ENCODE results near the gene MED27.

The MED27 gene

DNA sequence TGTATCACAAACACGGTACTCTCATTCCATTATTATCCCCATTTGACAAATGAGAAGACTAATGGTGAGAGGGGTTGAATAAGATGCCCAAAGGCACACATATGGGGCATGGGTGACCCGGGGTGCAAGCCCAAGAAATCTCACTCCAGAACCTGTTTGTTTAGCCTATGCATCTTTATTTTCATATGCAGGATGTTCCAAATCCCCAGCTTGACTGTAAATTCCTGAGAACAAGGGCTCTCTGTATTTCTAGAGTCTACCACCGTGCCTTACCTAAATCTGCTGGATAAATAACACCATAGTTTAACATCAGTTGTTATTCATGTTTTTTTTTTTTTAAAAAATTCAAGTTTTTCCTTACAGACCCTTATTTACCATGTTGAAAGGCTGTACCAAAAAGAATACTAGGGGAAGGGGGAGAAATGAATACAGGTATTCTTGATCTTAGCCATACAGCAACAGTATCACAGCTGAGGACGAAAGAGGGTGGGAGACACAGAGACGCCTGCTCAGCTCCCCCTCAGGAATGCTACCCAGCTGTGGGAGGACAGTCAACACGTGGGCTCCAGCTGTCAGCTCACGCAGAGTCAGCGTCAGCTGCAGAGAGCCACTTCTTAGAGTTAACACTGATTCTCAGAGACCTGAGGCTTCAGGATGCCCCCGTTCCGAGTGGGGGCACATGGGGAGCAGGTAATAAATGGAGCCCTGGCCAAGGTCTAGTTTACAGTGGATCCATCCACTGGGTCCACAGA, 86.6 kb downstream of the MED27 start:
- DNase-seq: no peak

DNA sequence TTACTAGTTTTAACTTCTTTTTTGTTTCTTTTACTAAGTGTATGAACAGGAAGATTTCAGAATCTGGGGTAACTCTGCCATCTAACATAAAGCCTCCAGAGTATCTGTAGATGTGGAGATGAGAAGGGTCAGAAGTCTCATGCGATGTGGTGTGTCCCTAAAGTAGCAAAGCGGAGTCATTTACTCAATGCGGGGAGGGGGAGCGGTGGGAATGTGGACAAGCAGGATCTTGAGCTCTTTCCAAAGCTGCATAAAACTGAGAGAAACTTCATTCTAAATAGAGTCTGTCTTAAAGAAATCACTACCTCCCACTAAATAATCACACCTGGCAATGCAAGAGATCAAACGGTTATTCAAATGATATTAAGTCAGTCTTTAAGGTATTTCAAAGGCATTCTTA, 92.4 kb downstream of the MED27 start:
- no peak for DNase-seq

GRCh38 chr9:131986576-131986975, 93.1 kb downstream of the MED27 start:
- DNase-seq: no peak

DNA sequence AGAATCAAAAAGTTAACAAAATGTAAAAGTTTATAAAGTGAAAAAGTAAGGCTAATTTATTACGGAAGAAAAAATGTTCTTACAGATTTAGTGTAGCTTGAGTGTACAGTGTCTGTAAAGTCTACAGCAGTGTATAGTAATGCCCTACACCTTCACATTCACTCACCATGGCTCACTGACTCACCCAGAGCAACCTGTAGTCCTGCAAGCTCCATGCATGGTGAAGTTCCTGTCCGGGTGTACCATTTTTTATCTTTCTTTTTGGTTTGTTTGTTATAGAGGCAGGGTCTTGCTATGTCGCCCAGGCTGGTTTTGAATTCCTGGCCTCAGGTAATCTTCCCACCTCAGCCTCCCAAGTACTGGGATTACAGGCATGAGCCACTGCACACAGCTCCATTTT, 93.6 kb downstream of the MED27 start:
- DNase-seq: no peak

GRCh38 chr9:131984564-131984963, 95.1 kb downstream of the MED27 start:
- DNase-seq: no peak

DNA sequence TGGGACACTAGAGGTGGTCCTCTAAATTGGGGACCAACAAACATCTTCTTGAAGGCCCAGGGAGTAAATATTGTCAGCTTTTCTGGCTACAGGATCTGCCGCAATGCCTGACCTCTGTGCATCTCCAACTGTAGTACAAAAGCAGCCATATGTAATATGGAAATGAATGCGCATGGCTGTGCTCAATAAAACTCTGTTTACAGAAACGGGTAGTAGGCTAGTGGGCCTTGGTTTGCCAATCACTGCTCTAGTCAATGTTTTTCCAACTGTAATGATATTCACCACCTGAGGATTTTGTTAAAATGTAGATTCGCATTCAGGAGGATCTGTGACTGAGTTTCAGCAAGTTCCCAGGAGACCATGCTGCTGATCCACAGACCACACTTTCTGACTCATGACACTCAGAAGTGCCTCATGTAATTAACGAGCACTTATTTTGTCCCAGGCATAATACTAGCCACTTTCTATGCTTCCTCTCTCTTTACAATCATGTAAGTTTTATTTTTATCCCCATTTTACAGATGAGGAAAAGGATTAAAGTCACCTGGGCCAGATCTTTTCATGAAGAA, 96.9 kb downstream of the MED27 start:
- DNase-seq: no peak

- DNase-seq: no peak
Observed at GRCh38 chr9:131982102-131982501, 97.6 kb downstream of the MED27 start.

GRCh38 chr9:131981116-131981776, 98.4 kb downstream of the MED27 start:
- no peak for DNase-seq

DNA sequence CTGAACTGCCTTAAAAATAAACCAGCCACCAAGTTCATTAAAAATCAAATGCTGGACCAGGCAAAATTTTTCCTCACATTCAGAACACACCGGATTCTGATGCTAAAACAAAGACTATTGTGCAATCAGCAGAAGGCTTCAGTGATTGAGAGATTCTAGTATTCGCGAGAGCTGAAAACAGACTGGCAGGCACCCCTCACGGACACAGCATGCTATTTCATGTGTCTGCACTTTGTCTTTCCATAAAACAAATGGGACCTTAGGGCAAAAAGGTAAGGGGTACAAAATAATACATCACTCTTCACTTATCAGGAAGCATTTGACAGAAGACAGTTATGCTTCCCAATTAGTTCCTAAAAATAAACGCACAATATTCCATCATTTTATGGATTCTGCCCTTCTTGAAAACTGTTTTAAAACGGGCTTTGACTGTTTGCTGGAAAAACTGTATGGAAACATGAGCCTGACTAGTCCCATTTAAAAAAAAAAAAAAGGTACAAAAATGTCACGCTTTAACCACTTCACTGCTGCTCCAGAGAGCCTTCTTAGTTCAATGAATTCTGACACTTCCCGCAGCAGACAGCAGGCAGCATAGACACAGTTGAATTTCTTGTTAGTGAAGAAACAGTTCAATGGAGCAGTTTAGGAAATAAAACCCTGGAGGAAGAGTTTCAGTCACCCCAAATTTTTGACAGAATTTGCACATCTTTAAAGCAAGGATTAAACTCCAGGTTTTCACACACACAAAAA, 99.2 kb downstream of the MED27 start:
- no peak for DNase-seq

GRCh38 chr9:131977109-131977838, 102.4 kb downstream of the MED27 start:
- DNase-seq: no peak

GRCh38 chr9:131976157-131977108, 103.2 kb downstream of the MED27 start:
- no peak for DNase-seq

GRCh38 chr9:131972889-131973288, 106.8 kb downstream of the MED27 start:
- DNase-seq: no peak

GRCh38 chr9:131971482-131972074, 108.1 kb downstream of the MED27 start:
- DNase-seq: no peak

DNA sequence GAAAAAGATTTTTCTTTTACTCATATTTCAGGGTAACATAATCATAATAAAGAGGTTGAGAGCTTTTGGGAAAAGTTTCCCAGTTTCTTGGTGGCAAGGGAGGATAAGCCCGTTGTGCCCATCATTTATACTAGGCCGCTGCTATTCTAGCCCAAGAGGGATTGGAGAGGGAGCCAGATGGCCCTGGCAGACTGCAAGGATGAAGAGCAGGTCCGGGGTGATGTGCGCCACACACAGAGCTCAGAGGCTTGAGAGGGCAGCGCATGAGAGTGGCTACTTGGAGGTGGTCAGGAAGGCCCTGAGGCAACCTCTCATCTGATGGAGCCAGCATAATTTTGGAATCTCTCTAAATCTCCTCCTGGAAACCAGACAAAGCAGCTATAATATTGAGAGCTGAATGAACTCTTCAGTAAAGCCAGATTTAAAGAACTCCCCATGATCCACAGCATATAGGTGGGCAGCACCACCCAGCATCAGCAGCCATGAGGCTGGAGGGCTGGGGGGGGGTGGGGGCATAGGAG, 110.1 kb downstream of the MED27 start:
- no peak for DNase-seq

DNA sequence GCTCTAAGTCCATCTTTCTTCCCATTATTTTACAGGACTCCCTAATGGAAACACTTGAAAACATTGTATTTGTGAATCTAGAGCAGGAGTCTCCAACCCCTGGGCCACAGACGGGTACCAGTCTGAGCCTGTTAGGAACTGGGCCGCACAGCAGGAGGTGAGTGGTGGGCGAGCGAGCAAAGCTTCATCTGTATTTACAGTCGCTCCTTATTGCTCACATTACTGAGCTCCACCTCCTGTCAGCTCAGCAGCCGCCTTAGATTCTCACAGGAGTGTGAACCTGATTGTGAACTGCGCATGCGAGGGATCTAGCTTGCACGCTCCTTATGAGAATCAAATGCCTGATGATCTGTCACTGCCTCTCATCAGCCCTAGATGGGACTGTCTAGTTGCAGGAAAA, 111.0 kb downstream of the MED27 start:
- DNase-seq: no peak

GRCh38 chr9:131965841-131966240, 113.8 kb downstream of the MED27 start:
- no peak for DNase-seq

DNA sequence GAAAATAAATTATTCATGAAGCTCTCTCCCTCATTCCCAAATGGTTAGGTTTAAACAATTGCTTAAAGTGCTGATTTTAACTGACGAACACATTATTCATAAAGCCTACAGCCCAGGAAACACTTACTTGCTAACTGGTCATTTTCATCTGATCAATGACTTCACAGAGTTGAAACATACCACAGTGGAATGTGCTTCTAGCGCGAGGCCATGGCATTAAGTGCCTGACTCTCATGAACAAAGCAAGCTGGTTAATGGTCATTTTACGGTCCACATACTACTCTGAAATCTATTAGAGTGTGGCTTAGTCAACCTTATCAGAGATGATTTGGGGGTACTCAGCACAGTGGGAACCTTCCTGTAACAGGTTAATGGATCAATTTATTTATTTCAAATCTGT, 114.6 kb downstream of the MED27 start:
- no peak for DNase-seq

- DNase-seq: no peak
Observed at GRCh38 chr9:131963072-131964030, 116.3 kb downstream of the MED27 start.

DNA sequence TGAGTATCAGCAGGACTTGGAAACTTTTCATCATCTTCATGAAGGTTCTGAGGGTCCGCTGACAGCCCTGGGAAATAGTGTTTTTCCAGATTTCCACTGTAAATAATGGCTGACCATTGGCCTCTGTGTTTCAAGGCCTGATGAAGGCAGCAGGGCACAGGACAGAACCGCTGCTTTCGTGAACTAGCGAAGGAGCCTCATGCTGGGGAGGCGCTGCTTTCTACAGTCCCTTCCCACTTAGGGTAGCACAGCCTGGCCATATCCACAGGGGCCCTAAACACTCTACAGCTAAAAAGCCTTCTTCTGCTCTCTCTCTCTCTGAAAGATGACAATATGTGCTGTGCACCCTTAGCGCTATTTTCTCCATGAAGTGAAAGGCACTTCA, 118.2 kb downstream of the MED27 start:
- no peak for DNase-seq

All from CD4-positive, alpha-beta T cell treated with Interleukin-15 for 1 hour (primary cell).